ENCODE measurements around the gene ADAMTS2.
"Not testable (repeated sequence)": the region's sequence is repeated elsewhere in the genome, so short reads cannot be mapped to it uniquely, and the experiment has no call there.

ADAMTS2 gene

GRCh38 chr5:179296150-179296821 lies 49.0 kb downstream of the ADAMTS2 start:
- no peak for DNase-seq (ENCODE audit: low spot score)

- DNase-seq (ENCODE audit: low spot score), result no peak
Measured at GRCh38 chr5:179295778-179296149, 49.5 kb downstream of the ADAMTS2 start.

- no peak for DNase-seq (ENCODE audit: low spot score)
Measured at GRCh38 chr5:179294891-179295777, 50.1 kb downstream of the ADAMTS2 start.

- no peak for DNase-seq (ENCODE audit: low spot score)
Measured at GRCh38 chr5:179294131-179294780, 51.0 kb downstream of the ADAMTS2 start.

GRCh38 chr5:179292681-179293635 lies 52.3 kb downstream of the ADAMTS2 start:
- no peak for DNase-seq (ENCODE audit: low spot score)

GRCh38 chr5:179292202-179292601 lies 53.1 kb downstream of the ADAMTS2 start:
- no peak for DNase-seq (ENCODE audit: low spot score)

- DNase-seq (ENCODE audit: low spot score), result no peak
Measured at GRCh38 chr5:179290681-179291540, 54.4 kb downstream of the ADAMTS2 start.

- DNase-seq (ENCODE audit: low spot score), result no peak
Measured at GRCh38 chr5:179289756-179290385, 55.4 kb downstream of the ADAMTS2 start.

GRCh38 chr5:179288809-179289185 lies 56.5 kb downstream of the ADAMTS2 start:
- no peak for DNase-seq (ENCODE audit: low spot score)

- DNase-seq (ENCODE audit: low spot score), result no peak
Measured at GRCh38 chr5:179288101-179288808, 57.0 kb downstream of the ADAMTS2 start.

GRCh38 chr5:179287631-179288030 lies 57.6 kb downstream of the ADAMTS2 start:
- DNase-seq (ENCODE audit: low spot score), result no peak

GRCh38 chr5:179287071-179287470 lies 58.2 kb downstream of the ADAMTS2 start:
- no peak for DNase-seq (ENCODE audit: low spot score)

- not testable (repeated sequence) for DNase-seq (ENCODE audit: low spot score)
Measured at GRCh38 chr5:179285776-179286162, 59.5 kb downstream of the ADAMTS2 start.

GRCh38 chr5:179284751-179285631 lies 60.3 kb downstream of the ADAMTS2 start:
- no peak for DNase-seq (ENCODE audit: low spot score)

GRCh38 chr5:179283908-179284307 lies 61.4 kb downstream of the ADAMTS2 start:
- DNase-seq (ENCODE audit: low spot score), result not testable (repeated sequence)

GRCh38 chr5:179281694-179282093 lies 63.6 kb downstream of the ADAMTS2 start:
- DNase-seq (ENCODE audit: low spot score), result no peak

GRCh38 chr5:179280095-179280490 lies 65.2 kb downstream of the ADAMTS2 start:
- DNase-seq (ENCODE audit: low spot score), result no peak

- DNase-seq (ENCODE audit: low spot score), result no peak
Measured at GRCh38 chr5:179279347-179280094, 65.7 kb downstream of the ADAMTS2 start.
